ENCODE measurements around the gene FGF5.

GRCh38 chr4:80270321-80270720 lies 3.9 kb downstream of the FGF5 start:
- TF ChIP-seq POLR2A (IDR thresholded peaks at IDR 0.05) (no peak), CTCF (IDR thresholded peaks at IDR 0.05) (no peak)

All from lower leg skin (tissue), 3 donors.